HepG2 (cell line): ENCODE data around the gene JOSD1. TPM values are rescaled to one million over a fixed set of nuclear protein-coding genes. Genes with fewer than 3 reads are reported as not detected.

Source experiments
- ATAC-seq: fragments of 200-7000 bp; cut with Tn5 transposase; 3 replicates; pipeline ENCODE4 v1.9.1; 2020; ENCODE audit warnings: mild to moderate bottlenecking, moderate library complexity
- BruUV-seq: library from RNA; stranded (reverse); fragments of 400-500 nt; replicated peaks from 2 replicates; lab custom pipeline; 2021; lab: Mats Ljungman, UMichigan
- CTCF ChIA-PET: fragments of 300-600 bp; formaldehyde crosslinking; extraction: SDS; loops from one replicate; lab custom pipeline; 2021; ENCODE audit warnings: low total read pairs, inconsistent platforms, low intra/inter-chr PET ratio; lab: Yijun Ruan, JAX
- POLR2A ChIA-PET: fragments of 350-600 bp; sonication (Branson Sonifier 250); formaldehyde crosslinking; loops from one replicate; lab custom pipeline; 2020; ENCODE audit warnings: antibody characterized with exemption, inconsistent platforms; lab: Yijun Ruan, JAX
- DNase-seq: peaks from one replicate; pipeline ENCODE4 v3.0.0-alpha.2; 2015; ENCODE audit warnings: low spot score
- FAIRE-seq: peaks from 3 replicates; lab custom pipeline; 2011; peaks lifted over from hg19 to GRCh38; lab: Jason Lieb, UNC
- H2AFZ ChIP-seq: one replicate; pipeline ENCODE4 v1.6.1; 2011; ENCODE audit warnings: low read length, inconsistent platforms
- H3K27ac ChIP-seq: fragments of 300-600 bp; 3 replicates; pipeline ENCODE4 v1.8.0; 2011; ENCODE audit warnings: mixed run types, mild to moderate bottlenecking, mixed read lengths, low read length, inconsistent platforms; ENCODE audit not compliant: insufficient read depth; ENCODE audit errors: extremely low read length
- H3K27me3 ChIP-seq, 2 experiments: fragments of 200-600 bp in 1 of 2; 2 replicates in 1 of 2; 3 replicates in 1 of 2; pipeline versions ENCODE4 v1.6.0 to v1.8.0; 2011; ENCODE audit warnings: low read length in 2 of 2, mild to moderate bottlenecking in 2 of 2, moderate library complexity in 2 of 2, inconsistent platforms in 1 of 2; ENCODE audit not compliant: insufficient read depth in 2 of 2, control insufficient read depth in 1 of 2
- H3K36me3 ChIP-seq, 2 experiments: fragments of 200-600 bp in 1 of 2; replicated peaks in 1 of 2; 2 replicates in 1 of 2; 3 replicates in 1 of 2; pipeline versions ENCODE4 v1.5.1 to v1.8.0; 2011; ENCODE audit warnings: low read length in 2 of 2, inconsistent platforms in 1 of 2; ENCODE audit not compliant: insufficient read depth in 2 of 2, control insufficient read depth in 1 of 2
- H3K4me1 ChIP-seq: 2 replicates; pipeline ENCODE4 v1.5.1; 2012; ENCODE audit warnings: low read length, inconsistent platforms; ENCODE audit not compliant: insufficient read depth
- H3K4me2 ChIP-seq: 2 replicates; pipeline ENCODE4 v1.6.0; 2011; ENCODE audit warnings: low read depth, low read length, inconsistent platforms
- H3K4me3 ChIP-seq, 3 experiments: fragments of 200-600 bp in 1 of 3; sonication (generic), shearing (Covaris generic) in 1 of 3; replicated peaks in 1 of 3; 2 replicates each; pipeline ENCODE4 v1.5.1; 2011 to 2016; ENCODE audit warnings: low read length in 3 of 3, inconsistent platforms in 2 of 3, low read depth in 2 of 3, mild to moderate bottlenecking in 2 of 3, control low read depth in 1 of 3, mixed read lengths in 1 of 3; ENCODE audit not compliant: insufficient read depth in 1 of 3
- H3K79me2 ChIP-seq: one replicate; pipeline ENCODE4 v1.6.1; 2011; ENCODE audit warnings: low read length, inconsistent platforms; ENCODE audit not compliant: insufficient read depth
- H3K9ac ChIP-seq: 2 replicates; pipeline ENCODE4 v1.6.0; 2011; ENCODE audit warnings: mild to moderate bottlenecking, low read depth, low read length, inconsistent platforms; ENCODE audit not compliant: insufficient read depth
- H3K9me3 ChIP-seq: 2 replicates; pipeline ENCODE4 v1.5.1; 2012; ENCODE audit warnings: mild to moderate bottlenecking, low read length
- H4K20me1 ChIP-seq: 2 replicates; pipeline ENCODE4 v1.6.0; 2011; ENCODE audit warnings: inconsistent platforms, mild to moderate bottlenecking, low read length, moderate library complexity; ENCODE audit not compliant: insufficient read depth
- MAFF ChIP-seq: IDR thresholded peaks from 2 replicates; pipeline ENCODE4 v1.6.1; 2011; ENCODE audit warnings: low read depth, low read length, improper control_type of control experiment
- NCOA2 ChIP-seq: sonication (generic); formaldehyde crosslinking; IDR thresholded peaks from 2 replicates; pipeline ENCODE4 v1.8.0; 2022; ENCODE audit warnings: inconsistent platforms
- PPARG ChIP-seq: conservative IDR thresholded peaks from 2 replicates; pipeline ENCODE4 v1.6.1; 2016; ENCODE audit warnings: missing biosample characterization, missing genetic modification reagents
- RNF2 ChIP-seq: fragments of 450-650 bp; conservative IDR thresholded peaks from 2 replicates; pipeline ENCODE4 v1.6.1; 2016; ENCODE audit warnings: low read depth
- SRSF1 ChIP-seq: fragments of 200-400 bp; formaldehyde crosslinking; optimal IDR thresholded peaks from 2 replicates; pipeline ENCODE3; 2017; ENCODE audit warnings: mild to moderate bottlenecking, low read depth, low read length, moderate library complexity
- SRSF4 ChIP-seq: fragments of 200-400 bp; formaldehyde crosslinking; IDR thresholded peaks from one replicate; pipeline ENCODE4 v1.6.1; 2018; ENCODE audit warnings: mild to moderate bottlenecking, low read depth, low read length, moderate library complexity; ENCODE audit not compliant: poor library complexity, severe bottlenecking
- U2AF1 ChIP-seq: fragments of 200-400 bp; formaldehyde crosslinking; optimal IDR thresholded peaks from 2 replicates; pipeline ENCODE3; 2017; ENCODE audit warnings: mild to moderate bottlenecking, low read depth, low read length
- ZNF629 ChIP-seq: sonication (generic); formaldehyde crosslinking; conservative IDR thresholded peaks from 2 replicates; pipeline ENCODE4 v1.5.0; 2020; ENCODE audit warnings: missing genetic modification reagents
- ZSCAN25 ChIP-seq: sonication (generic); formaldehyde crosslinking; IDR thresholded peaks from 2 replicates; pipeline ENCODE4 v1.8.0; 2022; ENCODE audit warnings: mild to moderate bottlenecking, missing genetic modification reagents
- WGBS: methylation state at CpG from one replicate; pipeline ENCODE4 v1.1.6; 2017; ENCODE audit warnings: low lambda C conversion rate; 5-methylcytosine and 5-hydroxymethylcytosine counted together
- in situ Hi-C: cut with HindIII; loops from 2 replicates; pipeline ENCODE4 v1.10.0; 2017; ENCODE audit warnings: low pct_unique_long_range_greater_than_20kb; ENCODE audit not compliant: extremely low pct_ligation_motif_present
- intact Hi-C: fragments of 100-400 bp; cut with micrococcal nuclease; formaldehyde crosslinking; loops from one replicate; pipeline ENCODE4 v1.10.0; 2022; ENCODE audit not compliant: unreplicated experiment
- polyA plus RNA-seq, 8 experiments: library from polyadenylated mRNA; depleted of rRNA in 3 of 8; stranded (reverse) in 7 of 8; unstranded in 1 of 8; fragments of >200 nt; fragmentation: Illumina TruSeq in 4 of 8; extraction: Trizol in 4 of 8; gene quantifications; 2 replicates each; pipeline versions ENCODE4 v1.2.1 to v1.2.3, GENCODE V29; 2011 to 2016; ENCODE audit warnings: low read depth in 4 of 8, missing spikeins in 1 of 8, mixed read lengths in 1 of 8; ENCODE audit not compliant: insufficient read depth in 1 of 8
- total RNA-seq, 5 experiments: library from RNA; depleted of rRNA; stranded (reverse); fragments of >200 nt; fragmentation: Illumina TruSeq; extraction: Trizol; gene quantifications; 2 replicates each; pipeline ENCODE4 v1.2.3, GENCODE V29; 2016; ENCODE audit warnings: low read depth in 1 of 5
- TF ChIP-seq, protein P1 (sequence below): sonication (generic); formaldehyde crosslinking; IDR thresholded peaks from 2 replicates; pipeline ENCODE4 v1.5.0; 2020; ENCODE audit warnings: missing genetic modification reagents
- TF ChIP-seq, protein P2 (sequence below): sonication (generic); formaldehyde crosslinking; conservative IDR thresholded peaks from 2 replicates; pipeline ENCODE4 v1.8.0; 2022; ENCODE audit warnings: mild to moderate bottlenecking, moderate library complexity, missing genetic modification reagents
- TF ChIP-seq, protein P3 (sequence below): sonication (generic); formaldehyde crosslinking; IDR thresholded peaks from 2 replicates; pipeline ENCODE4 v1.5.0; 2020; ENCODE audit warnings: missing genetic modification reagents
- TF ChIP-seq, protein P4 (sequence below): sonication (generic); formaldehyde crosslinking; IDR thresholded peaks from 2 replicates; pipeline ENCODE4 v1.5.1; 2020; ENCODE audit warnings: missing genetic modification reagents, mild to moderate bottlenecking, borderline replicate concordance

The JOSD1 gene
- total and polyA plus RNA-seq, 2 of the 13 experiments (the other 11 are each of a cell fraction or from before 2014, with no cell fraction given): 31.7 to 38.4 TPM

DNA sequence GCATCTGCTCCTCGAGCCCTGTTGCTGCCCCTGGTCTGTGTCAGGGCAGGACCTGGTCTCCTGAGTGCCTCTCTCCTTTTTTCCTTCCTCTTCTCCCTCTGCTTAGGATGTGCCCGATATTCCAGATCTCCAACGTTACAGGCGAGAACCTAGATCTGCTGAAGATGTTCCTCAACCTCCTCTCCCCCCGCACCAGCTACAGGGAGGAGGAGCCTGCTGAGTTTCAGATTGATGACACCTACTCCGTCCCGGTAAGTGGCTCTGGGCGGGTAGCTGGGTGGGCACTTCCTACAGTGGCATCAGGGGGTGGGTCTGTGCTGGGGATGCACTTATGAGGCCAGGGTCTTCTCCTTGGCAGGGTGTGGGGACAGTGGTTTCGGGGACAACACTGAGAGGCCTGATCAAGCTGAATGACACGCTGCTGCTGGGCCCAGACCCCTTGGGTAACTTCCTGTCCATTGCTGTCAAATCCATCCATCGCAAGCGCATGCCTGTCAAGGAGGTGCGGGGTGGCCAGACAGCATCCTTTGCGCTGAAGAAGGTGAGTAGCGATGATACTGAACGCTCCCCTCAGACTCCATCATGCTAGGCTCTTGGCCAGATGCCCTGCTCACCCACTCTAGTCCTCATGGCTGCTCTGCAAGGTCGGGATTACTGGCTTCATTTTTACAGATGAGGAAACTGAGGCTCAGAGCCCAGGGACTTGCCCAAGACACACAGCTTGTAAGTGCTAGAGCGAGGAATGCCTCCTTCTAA lies 25.3 kb upstream of the JOSD1 start:
- in situ Hi-C loops: no loop called here
- Histone ChIP-seq H3K9ac (no peak overlapping the region), H3K4me2 (no peak overlapping the region), H3K4me3 (no peak overlapping the region), H4K20me1 (peaks cover 4% of the 10 kb centered on the region), H3K79me2 (no peaks in the 10 kb centered on the region), H2AFZ (no peak overlapping the region), H3K27me3 (no peaks in the 10 kb centered on the region), H3K27ac (no peak overlapping the region), H3K36me3 (peaks cover 41 to 93% of the 10 kb centered on the region in 2 experiments), H3K4me1 (peaks cover 22% of the 10 kb centered on the region), H3K9me3 (no peaks in the 10 kb centered on the region)
- WGBS: 100% methylated on average over 9 of the region's 18 CpGs
- DNase-seq (no peak), ATAC-seq (no peak), FAIRE-seq (no peak)
- CTCF ChIA-PET: no interaction called here
- POLR2A ChIA-PET: interaction anchor here (1.7 kb wide), 1 partner anchor 21 kb away, joined by 4 read pairs; the partner anchor contains the start of gene GTPBP1
- BruUV-seq: no TSS peak
- intact Hi-C loops: no loop called here
- TF ChIP-seq MAFF: no peak
- no peak for TF ChIP-seq NCOA2 (CRISPR knock-in tag)
- no peak for TF ChIP-seq ZNF629 (CRISPR knock-in tag)
- no peak for TF ChIP-seq SRSF4
- TF ChIP-seq, protein P1, sequence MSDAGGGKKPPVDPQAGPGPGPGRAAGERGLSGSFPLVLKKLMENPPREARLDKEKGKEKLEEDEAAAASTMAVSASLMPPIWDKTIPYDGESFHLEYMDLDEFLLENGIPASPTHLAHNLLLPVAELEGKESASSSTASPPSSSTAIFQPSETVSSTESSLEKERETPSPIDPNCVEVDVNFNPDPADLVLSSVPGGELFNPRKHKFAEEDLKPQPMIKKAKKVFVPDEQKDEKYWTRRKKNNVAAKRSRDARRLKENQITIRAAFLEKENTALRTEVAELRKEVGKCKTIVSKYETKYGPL (CRISPR knock-in tag): no peak
- TF ChIP-seq ZSCAN25 (CRISPR knock-in tag): no peak
- TF ChIP-seq U2AF1: no peak
- no peak for TF ChIP-seq PPARG (CRISPR knock-in tag)
- no peak for TF ChIP-seq SRSF1
- TF ChIP-seq, protein P2, sequence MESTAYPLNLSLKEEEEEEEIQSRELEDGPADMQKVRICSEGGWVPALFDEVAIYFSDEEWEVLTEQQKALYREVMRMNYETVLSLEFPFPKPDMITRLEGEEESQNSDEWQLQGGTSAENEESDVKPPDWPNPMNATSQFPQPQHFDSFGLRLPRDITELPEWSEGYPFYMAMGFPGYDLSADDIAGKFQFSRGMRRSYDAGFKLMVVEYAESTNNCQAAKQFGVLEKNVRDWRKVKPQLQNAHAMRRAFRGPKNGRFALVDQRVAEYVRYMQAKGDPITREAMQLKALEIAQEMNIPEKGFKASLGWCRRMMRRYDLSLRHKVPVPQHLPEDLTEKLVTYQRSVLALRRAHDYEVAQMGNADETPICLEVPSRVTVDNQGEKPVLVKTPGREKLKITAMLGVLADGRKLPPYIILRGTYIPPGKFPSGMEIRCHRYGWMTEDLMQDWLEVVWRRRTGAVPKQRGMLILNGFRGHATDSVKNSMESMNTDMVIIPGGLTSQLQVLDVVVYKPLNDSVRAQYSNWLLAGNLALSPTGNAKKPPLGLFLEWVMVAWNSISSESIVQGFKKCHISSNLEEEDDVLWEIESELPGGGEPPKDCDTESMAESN (CRISPR knock-in tag): no peak
- TF ChIP-seq RNF2: no peak
- TF ChIP-seq, protein P3, sequence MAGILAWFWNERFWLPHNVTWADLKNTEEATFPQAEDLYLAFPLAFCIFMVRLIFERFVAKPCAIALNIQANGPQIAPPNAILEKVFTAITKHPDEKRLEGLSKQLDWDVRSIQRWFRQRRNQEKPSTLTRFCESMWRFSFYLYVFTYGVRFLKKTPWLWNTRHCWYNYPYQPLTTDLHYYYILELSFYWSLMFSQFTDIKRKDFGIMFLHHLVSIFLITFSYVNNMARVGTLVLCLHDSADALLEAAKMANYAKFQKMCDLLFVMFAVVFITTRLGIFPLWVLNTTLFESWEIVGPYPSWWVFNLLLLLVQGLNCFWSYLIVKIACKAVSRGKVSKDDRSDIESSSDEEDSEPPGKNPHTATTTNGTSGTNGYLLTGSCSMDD (CRISPR knock-in tag): no peak
- TF ChIP-seq, protein P4, sequence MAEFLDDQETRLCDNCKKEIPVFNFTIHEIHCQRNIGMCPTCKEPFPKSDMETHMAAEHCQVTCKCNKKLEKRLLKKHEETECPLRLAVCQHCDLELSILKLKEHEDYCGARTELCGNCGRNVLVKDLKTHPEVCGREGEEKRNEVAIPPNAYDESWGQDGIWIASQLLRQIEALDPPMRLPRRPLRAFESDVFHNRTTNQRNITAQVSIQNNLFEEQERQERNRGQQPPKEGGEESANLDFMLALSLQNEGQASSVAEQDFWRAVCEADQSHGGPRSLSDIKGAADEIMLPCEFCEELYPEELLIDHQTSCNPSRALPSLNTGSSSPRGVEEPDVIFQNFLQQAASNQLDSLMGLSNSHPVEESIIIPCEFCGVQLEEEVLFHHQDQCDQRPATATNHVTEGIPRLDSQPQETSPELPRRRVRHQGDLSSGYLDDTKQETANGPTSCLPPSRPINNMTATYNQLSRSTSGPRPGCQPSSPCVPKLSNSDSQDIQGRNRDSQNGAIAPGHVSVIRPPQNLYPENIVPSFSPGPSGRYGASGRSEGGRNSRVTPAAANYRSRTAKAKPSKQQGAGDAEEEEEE: no peak
